ENCODE results near the gene SEMA6B. TPM values are rescaled to one million over a fixed set of nuclear protein-coding genes. Genes with fewer than 3 reads are reported as not detected.

Gene SEMA6B
- total RNA-seq, 1 donor from 2014 or later: not detected

- Mint-ChIP-seq H3K36me3 (ENCODE audit: low read depth) (no peaks in the 10 kb centered on the region), H3K27me3 (ENCODE audit: insufficient read depth) (peaks cover 2% of the 10 kb centered on the region), H3K4me3 (no peak overlapping the region), H3K4me1 (ENCODE audit: low read depth) (no peaks in the 10 kb centered on the region), H3K9me3 (no peaks in the 10 kb centered on the region), H3K27ac (no peak overlapping the region)
- intact Hi-C loops (cut with micrococcal nuclease): no loop called here
- no peak for DNase-seq (ENCODE audit: low spot score)
Observed at GRCh38 chr19:4519172-4519496, 40.4 kb downstream of the SEMA6B start.

DNA sequence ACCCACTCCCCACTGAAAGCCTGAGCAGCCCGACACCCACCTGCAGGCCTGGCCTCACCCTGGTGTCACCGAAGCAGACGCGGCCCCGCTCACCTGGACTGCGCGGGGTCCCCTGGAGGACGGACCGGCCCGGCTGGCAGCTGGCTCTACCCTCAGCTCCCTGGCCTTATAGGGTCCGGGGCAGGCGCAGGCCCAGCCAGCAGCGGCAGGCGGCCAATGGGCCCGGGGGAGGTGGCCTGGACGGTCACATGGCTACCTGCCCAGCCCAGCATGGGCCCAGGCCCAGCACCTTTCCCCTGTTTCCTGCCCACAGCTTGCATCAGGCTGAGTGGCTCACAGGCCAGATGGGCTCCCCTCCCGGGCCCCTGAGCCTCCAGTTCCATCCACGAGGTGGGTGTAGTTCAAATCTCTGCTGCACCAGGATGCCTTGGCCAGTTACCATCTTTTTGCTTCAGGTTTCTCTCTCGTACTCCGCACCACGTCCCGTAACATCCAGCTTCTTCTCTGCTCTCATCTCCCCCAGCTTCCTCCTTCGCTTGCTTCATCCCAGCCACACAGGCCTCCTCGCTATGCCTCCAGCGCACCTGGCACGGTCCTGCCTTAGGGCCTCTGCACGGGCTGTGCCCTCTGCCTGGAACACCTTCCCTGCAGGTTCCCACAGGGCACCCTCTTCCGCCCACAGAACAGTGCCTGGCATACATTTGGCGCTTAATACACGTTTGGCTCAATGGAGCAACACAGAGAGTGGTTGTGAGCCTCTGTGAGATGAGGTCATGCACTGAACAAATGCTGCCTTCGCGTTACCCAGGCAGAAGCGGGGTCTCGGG lies 40.9 kb downstream of the SEMA6B start, which contains the start of gene PLIN4:
Gene PLIN4, minus strand, starts transcription at position 142 of the 827 bp plus-strand sequence. CDS start 214 bp downstream, outside the sequence.
- DNase-seq (ENCODE audit: low spot score): no peak
- no peaks in the 10 kb centered on the region for H3K4me1 Mint-ChIP-seq (ENCODE audit: low read depth)
- intact Hi-C loops (cut with micrococcal nuclease): no loop called here
- H3K4me3 Mint-ChIP-seq: no peak within 1 kb of the TSS
- no peaks in the 10 kb centered on the region for H3K36me3 Mint-ChIP-seq (ENCODE audit: low read depth)
- no peak within 1 kb of the TSS for H3K27ac Mint-ChIP-seq
- no peaks in the 10 kb centered on the region for H3K9me3 Mint-ChIP-seq
- H3K27me3 Mint-ChIP-seq (ENCODE audit: insufficient read depth): peaks cover 2% of the 10 kb centered on the region

DNA sequence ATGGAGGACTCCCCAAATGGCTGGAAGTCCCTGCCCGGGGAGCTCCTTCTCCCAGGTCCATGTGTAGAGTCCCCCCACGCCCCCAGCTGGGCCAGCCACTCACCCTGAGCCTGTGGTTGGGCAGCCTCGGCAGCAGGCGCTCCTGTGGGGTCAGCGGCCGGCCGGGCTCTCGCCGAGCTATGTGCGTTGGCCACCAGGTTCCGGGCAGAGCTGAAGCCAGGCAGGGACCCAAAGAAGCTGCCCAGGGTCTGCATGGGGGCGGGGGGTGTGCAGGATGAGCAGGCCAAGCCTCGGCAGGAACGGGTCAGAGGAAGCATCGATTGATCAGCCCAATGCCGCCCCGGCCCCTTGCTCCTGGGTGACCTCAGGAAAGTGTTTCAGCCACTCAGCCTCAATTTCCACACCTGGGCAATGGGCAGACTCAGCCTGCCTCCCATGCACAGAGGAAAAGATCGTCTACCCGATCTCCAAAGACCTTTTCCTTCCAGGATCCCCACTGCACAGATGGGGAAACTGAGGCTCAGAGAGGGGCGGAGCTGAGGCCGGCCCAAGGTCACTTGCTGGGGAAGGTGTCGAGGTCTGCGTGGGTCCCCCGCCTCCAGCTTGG lies 41.9 kb downstream of the SEMA6B start:
- H3K27me3 Mint-ChIP-seq (ENCODE audit: insufficient read depth): peaks cover 2% of the 10 kb centered on the region
- no peaks in the 10 kb centered on the region for H3K36me3 Mint-ChIP-seq (ENCODE audit: low read depth)
- intact Hi-C loops (cut with micrococcal nuclease): no loop called here
- H3K4me1 Mint-ChIP-seq (ENCODE audit: low read depth): no peaks in the 10 kb centered on the region
- no peaks in the 10 kb centered on the region for H3K9me3 Mint-ChIP-seq
- no peak overlapping the region for H3K4me3 Mint-ChIP-seq
- DNase-seq (ENCODE audit: low spot score): no peak
- no peak overlapping the region for H3K27ac Mint-ChIP-seq

- no peak overlapping the region for H3K27ac Mint-ChIP-seq
- intact Hi-C loops (cut with micrococcal nuclease): no loop called here
- peaks cover 2% of the 10 kb centered on the region for H3K27me3 Mint-ChIP-seq (ENCODE audit: insufficient read depth)
- no peak overlapping the region for H3K4me3 Mint-ChIP-seq
- no peaks in the 10 kb centered on the region for H3K36me3 Mint-ChIP-seq (ENCODE audit: low read depth)
- no peaks in the 10 kb centered on the region for H3K9me3 Mint-ChIP-seq
- DNase-seq (ENCODE audit: low spot score): no peak
- H3K4me1 Mint-ChIP-seq (ENCODE audit: low read depth): no peaks in the 10 kb centered on the region
Observed at GRCh38 chr19:4516939-4517300, 42.6 kb downstream of the SEMA6B start.

DNA sequence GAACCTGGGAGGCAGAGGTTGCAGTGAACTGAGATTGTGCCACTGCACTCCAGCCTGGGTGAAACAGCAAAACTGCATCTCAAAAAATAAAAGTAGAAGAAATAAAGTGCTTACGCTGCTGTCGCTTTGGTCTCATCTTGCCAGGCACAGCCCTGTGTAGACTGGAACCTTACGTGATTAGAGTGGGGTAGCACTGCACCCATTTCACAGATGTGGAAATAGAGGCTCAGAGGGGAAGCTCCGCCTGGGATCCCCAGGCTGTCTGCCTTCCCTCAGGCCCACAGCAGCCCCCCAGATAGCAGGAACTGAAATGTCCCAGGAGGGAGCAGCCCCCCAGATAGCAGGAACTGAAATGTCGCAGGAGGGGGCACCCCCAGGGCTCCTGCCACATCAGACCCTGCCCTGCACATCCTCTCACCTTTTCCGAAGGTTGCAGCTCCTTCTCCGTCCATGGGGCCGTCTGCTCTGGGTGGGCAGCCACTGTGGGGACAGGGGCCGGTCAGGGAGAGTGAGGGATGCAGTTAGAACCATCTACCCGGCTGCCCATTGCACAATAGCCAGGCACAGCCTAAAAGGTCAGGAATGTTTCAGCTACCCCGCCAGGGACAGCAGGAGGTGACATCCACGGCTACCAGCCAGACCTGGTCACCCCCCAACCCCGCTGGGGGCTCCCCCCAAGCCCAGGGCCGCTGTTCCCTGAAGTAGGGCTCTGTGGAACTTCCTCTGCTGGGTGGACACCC lies 43.1 kb downstream of the SEMA6B start:
- DNase-seq (ENCODE audit: low spot score): no peak
- no peak overlapping the region for H3K27ac Mint-ChIP-seq
- H3K36me3 Mint-ChIP-seq (ENCODE audit: low read depth): no peaks in the 10 kb centered on the region
- H3K4me1 Mint-ChIP-seq (ENCODE audit: low read depth): no peaks in the 10 kb centered on the region
- H3K27me3 Mint-ChIP-seq (ENCODE audit: insufficient read depth): peaks cover 2% of the 10 kb centered on the region
- H3K9me3 Mint-ChIP-seq: no peaks in the 10 kb centered on the region
- intact Hi-C loops (cut with micrococcal nuclease): no loop called here
- no peak overlapping the region for H3K4me3 Mint-ChIP-seq

GRCh38 chr19:4515732-4516131 lies 43.8 kb downstream of the SEMA6B start:
- intact Hi-C loops (cut with micrococcal nuclease): no loop called here
- Mint-ChIP-seq H3K4me1 (ENCODE audit: low read depth) (no peaks in the 10 kb centered on the region), H3K9me3 (no peaks in the 10 kb centered on the region), H3K36me3 (ENCODE audit: low read depth) (no peaks in the 10 kb centered on the region), H3K27me3 (ENCODE audit: insufficient read depth) (no peaks in the 10 kb centered on the region), H3K4me3 (no peak overlapping the region), H3K27ac (no peak overlapping the region)
- DNase-seq (ENCODE audit: low spot score): no peak

DNA sequence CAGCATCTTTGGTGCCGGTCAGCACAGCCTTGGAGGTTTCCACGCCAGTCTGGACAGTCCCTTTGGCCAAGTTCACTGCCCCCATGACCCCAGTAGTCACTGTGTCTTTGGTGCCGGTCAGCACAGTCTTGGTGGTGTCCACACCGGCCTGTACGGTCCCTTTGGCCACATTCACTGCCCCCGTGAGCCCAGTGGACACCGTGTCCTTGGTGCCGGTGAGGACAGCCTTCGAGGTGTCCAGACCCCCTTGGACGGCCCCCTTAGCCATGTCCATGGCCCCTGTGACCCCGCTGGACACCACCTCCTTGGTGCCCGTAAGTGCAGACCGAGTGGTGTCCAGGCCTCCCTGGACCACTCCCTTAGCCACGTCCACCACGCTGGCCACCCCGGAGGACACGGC lies 46.2 kb downstream of the SEMA6B start:
- no peak overlapping the region for H3K4me3 Mint-ChIP-seq
- H3K4me1 Mint-ChIP-seq (ENCODE audit: low read depth): no peaks in the 10 kb centered on the region

GRCh38 chr19:4512070-4512469 lies 47.4 kb downstream of the SEMA6B start:
- intact Hi-C loops (cut with micrococcal nuclease): no loop called here
- no peaks in the 10 kb centered on the region for H3K4me1 Mint-ChIP-seq (ENCODE audit: low read depth)
- no peak overlapping the region for H3K27ac Mint-ChIP-seq

More for the DNA sequence above, 46.2 kb downstream of the SEMA6B start:
- intact Hi-C loops (cut with micrococcal nuclease): no loop called here
- no peaks in the 10 kb centered on the region for H3K36me3 Mint-ChIP-seq (ENCODE audit: low read depth)
- H3K27ac Mint-ChIP-seq: no peak overlapping the region
- H3K9me3 Mint-ChIP-seq: no peaks in the 10 kb centered on the region
- no peaks in the 10 kb centered on the region for H3K27me3 Mint-ChIP-seq (ENCODE audit: insufficient read depth)
- no peak for DNase-seq (ENCODE audit: low spot score)

GRCh38 chr19:4511300-4512054 lies 48.0 kb downstream of the SEMA6B start:
- Mint-ChIP-seq H3K27ac (no peak overlapping the region), H3K9me3 (no peaks in the 10 kb centered on the region), H3K36me3 (ENCODE audit: low read depth) (no peaks in the 10 kb centered on the region), H3K27me3 (ENCODE audit: insufficient read depth) (no peaks in the 10 kb centered on the region), H3K4me3 (no peak overlapping the region), H3K4me1 (ENCODE audit: low read depth) (peaks cover 3% of the 10 kb centered on the region)
- no peak for DNase-seq (ENCODE audit: low spot score)
- intact Hi-C loops (cut with micrococcal nuclease): no loop called here

More at GRCh38 chr19:4512070-4512469, 47.4 kb downstream of the SEMA6B start:
- Mint-ChIP-seq H3K9me3 (no peaks in the 10 kb centered on the region), H3K4me3 (no peak overlapping the region), H3K27me3 (ENCODE audit: insufficient read depth) (no peaks in the 10 kb centered on the region), H3K36me3 (ENCODE audit: low read depth) (no peaks in the 10 kb centered on the region)
- DNase-seq (ENCODE audit: low spot score): no peak

DNA sequence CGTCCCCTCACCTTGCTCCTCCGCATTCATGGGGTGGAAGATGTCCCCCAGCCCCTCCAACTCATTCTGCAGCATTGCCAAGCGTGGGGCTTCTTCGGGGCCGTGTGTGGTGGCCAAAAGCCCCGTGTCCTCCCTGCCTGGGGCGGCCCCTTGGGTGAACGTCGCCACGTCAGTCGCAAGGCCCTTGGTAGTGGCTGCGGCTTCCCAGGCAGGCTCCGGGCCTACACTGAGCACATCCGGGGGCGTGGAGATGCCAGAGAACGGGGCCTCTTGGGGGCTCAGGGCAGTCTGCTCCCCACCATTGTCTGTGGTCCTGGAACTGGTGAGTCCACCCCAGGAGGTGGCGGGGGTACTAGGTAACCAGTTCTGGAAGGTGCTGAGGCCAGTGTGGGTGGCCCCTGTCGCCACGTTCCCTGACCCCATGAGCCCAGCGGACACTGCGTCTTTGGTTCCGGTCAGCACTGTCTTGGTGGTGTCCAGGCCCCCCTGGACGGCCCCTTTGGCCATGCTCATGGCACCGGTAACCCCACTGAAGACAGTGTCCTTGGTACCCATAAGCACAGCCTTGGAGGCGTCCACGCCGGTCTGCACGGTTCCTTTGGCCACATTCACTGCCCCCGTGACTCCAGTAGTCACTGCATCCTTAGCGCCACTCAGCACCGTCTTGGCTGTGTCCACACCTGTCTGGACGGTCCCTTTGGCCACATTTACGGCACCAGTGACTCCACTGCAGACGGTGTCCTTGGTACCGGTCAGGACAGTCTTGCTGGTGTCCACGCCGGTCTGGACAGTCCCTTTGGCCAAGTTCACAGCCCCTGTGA lies 48.8 kb downstream of the SEMA6B start:
- H3K36me3 Mint-ChIP-seq (ENCODE audit: low read depth): peaks cover 3% of the 10 kb centered on the region
- H3K9me3 Mint-ChIP-seq: no peaks in the 10 kb centered on the region
- peaks cover 9% of the 10 kb centered on the region for H3K4me1 Mint-ChIP-seq (ENCODE audit: low read depth)
- no peaks in the 10 kb centered on the region for H3K27me3 Mint-ChIP-seq (ENCODE audit: insufficient read depth)
- intact Hi-C loops (cut with micrococcal nuclease): no loop called here
- H3K4me3 Mint-ChIP-seq: no peak overlapping the region
- no peak overlapping the region for H3K27ac Mint-ChIP-seq
- no peak for DNase-seq (ENCODE audit: low spot score)

- H3K27ac Mint-ChIP-seq: no peak overlapping the region
- DNase-seq (ENCODE audit: low spot score): no peak
- H3K9me3 Mint-ChIP-seq: no peaks in the 10 kb centered on the region
- intact Hi-C loops (cut with micrococcal nuclease): no loop called here
- H3K36me3 Mint-ChIP-seq (ENCODE audit: low read depth): peaks cover 3% of the 10 kb centered on the region
- H3K27me3 Mint-ChIP-seq (ENCODE audit: insufficient read depth): no peaks in the 10 kb centered on the region
- peaks cover 9% of the 10 kb centered on the region for H3K4me1 Mint-ChIP-seq (ENCODE audit: low read depth)
- no peak overlapping the region for H3K4me3 Mint-ChIP-seq
Observed at GRCh38 chr19:4508698-4509097, 50.8 kb downstream of the SEMA6B start.

DNA sequence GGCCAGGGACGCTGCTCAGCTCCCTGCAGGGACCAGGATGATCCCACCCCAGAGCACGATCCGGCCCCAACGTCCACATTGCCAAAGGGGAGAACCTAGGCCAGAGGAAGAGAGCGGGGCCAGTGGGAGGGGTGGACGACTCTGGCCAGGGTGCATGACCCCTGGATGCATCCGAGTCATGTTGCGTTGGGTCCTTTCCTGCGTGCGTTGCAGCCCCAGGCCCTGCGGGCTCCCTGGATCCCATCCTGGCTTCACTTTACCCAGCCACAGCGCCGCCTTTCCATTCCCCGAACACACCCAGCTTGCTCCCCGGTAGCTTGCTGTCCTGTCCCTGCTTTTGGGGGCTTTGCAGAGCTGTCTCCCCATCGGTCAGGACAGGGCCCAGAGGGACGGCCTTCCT lies 51.7 kb downstream of the SEMA6B start:
- H3K9me3 Mint-ChIP-seq: no peaks in the 10 kb centered on the region
- H3K36me3 Mint-ChIP-seq (ENCODE audit: low read depth): peaks cover 3% of the 10 kb centered on the region
- no peaks in the 10 kb centered on the region for H3K27me3 Mint-ChIP-seq (ENCODE audit: insufficient read depth)
- no peak overlapping the region for H3K27ac Mint-ChIP-seq
- H3K4me3 Mint-ChIP-seq: no peak overlapping the region
- intact Hi-C loops (cut with micrococcal nuclease): no loop called here
- DNase-seq (ENCODE audit: low spot score): no peak
- H3K4me1 Mint-ChIP-seq (ENCODE audit: low read depth): peaks cover 9% of the 10 kb centered on the region
